GM08714 (cell line): ENCODE data around the gene UBL5.

Experiments
- H3K4me3 ChIP-seq: fragments of 200-500 bp; sonication (Bioruptor generic); 2 replicates; pipeline ENCODE4 v1.5.1; 2014; ENCODE audit warnings: mild to moderate bottlenecking, low read length, inconsistent platforms
- ZNF274 ChIP-seq: IDR thresholded peaks from 2 replicates; pipeline ENCODE4 v1.6.1; 2012; ENCODE audit warnings: mild to moderate bottlenecking, low read depth, low read length

The UBL5 gene

GRCh38 chr19:9796113-9796773 lies 31.5 kb upstream of the UBL5 start:
- H3K4me3 ChIP-seq: no peak overlapping the region
- TF ChIP-seq ZNF274: no peak

DNA sequence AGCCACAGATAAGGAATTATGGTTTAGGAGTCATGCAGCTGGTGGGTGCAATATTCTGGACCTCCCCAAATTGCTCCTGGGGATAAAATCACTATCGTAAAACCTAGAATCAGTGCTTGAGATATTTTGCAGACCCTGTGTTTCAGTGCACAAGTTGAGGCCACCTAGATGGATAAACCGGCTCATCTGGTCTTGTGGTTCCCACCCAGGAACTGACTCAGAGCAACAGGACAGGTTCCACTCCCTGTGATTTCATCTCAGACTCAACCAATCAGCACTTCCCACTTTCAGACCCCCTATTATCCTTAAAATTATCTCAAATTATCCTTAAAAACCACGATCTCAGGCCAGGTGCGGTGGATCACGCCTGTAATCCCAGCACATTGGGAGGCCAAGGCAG lies 29.8 kb upstream of the UBL5 start:
- H3K4me3 ChIP-seq: no peak overlapping the region
- TF ChIP-seq ZNF274: no peak

DNA sequence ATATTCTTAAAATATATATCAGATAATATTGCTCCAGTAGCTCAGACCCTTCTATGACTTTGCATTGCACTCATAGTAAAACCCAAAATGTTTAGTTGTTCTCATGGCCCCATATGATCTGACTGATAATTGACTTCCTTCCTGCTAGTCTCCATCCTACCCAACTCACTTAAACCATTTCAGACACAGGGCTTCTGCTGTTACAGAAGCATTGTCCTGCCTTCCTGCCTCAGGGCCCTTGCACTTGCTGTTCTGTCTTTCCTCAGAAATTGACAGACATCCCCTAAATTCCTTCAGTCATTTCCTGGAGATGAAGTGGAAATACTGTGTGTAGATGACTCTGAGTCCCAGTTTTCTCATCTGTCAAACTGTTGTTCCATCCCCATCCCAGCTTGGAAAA lies 28.6 kb upstream of the UBL5 start:
- TF ChIP-seq ZNF274: no peak
- H3K4me3 ChIP-seq: no peak overlapping the region

GRCh38 chr19:9801976-9802375 lies 25.7 kb upstream of the UBL5 start:
- no peak overlapping the region for H3K4me3 ChIP-seq
- TF ChIP-seq ZNF274: no peak

- TF ChIP-seq ZNF274: no peak
- H3K4me3 ChIP-seq: no peak overlapping the region
These were observed 20.9 kb upstream of the UBL5 start for GRCh38 chr19:9806803-9807202.

DNA sequence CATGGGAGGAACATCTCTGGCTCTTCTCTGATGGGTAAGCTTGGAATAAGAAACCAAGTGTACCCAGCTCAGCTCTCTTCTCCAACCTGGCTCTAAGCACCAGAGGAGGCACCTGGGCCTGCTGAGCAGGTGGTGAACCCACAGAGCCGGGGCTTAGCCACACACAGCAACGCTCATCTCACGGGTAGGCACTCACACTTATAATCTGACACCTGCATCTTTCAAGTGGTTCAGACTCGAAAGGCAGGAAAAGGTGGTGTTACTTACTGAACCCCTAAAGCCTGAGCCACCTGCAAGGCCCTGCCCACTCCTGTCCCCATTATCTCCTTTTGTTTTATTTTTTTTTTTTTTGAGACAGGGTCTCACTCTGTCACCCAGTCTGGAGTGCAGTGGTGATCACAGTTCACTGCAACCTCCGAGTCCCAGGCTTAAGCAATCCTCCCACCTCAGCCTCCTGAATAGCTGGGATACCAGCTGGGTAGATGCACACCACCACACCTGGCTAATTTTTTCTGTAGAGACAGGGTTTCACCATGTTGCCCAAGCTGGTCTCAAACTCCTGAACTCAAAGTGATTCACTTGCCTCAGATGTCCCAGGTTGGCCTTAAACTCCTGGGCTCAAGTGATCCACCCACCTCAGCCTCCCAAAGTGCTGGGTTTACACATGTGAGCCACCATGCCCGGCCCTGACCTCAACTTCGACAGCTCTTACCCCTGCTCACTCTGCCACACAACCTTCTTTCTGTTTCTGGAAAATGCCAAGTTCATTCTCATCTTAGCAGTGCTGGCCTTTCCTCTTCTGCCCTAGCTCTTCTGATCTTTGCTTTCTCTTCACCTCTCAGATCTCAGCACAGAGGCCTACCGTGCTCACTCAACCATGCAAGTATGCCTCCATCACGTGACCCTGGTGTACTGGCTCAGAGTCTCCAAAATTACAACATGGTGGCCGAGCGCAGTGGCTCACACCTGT lies 18.6 kb upstream of the UBL5 start:
- no peak overlapping the region for H3K4me3 ChIP-seq
- no peak for TF ChIP-seq ZNF274

- TF ChIP-seq ZNF274: no peak
- H3K4me3 ChIP-seq: no peak overlapping the region
These were observed 16.6 kb upstream of the UBL5 start for GRCh38 chr19:9811139-9811538.

DNA sequence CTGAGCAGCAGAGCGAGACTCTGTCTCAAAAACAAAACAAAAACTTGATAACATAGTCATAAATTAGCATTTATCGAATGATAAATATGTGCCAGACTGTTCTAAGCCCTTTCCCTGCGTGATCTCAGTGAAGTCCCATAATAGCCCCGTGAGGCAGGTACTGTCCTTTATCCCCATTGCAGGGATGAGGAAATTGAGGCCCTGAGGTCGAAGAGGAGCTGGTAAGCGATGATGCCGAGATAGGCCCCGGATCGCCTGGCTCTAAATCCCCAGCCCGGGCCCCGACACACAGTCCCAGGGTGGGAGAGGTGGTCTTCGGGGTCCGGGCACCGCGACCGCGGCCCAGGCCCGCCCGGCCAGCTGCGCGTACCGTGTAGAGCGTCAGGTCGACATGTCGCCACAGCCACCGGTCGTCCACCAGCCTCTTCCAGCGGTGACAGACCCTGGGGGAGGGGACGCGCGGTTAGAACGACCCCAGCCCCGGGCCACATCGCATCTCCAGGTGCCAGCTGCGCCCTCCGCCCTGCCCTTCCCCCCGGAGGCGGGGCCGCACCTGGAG lies 9.5 kb upstream of the UBL5 start:
- H3K4me3 ChIP-seq: peak overlapping the region; percentile 85
- TF ChIP-seq ZNF274: no peak

- TF ChIP-seq ZNF274: no peak
- H3K4me3 ChIP-seq: peak within 1 kb of the TSS; percentile 85
These were observed 8.8 kb upstream of the UBL5 start, which contains the start of gene FBXL12 for GRCh38 chr19:9818734-9819595. Gene FBXL12, minus strand, starts transcription at chr19:9819079. Its CDS starts 266 bp downstream, at chr19:9818813.

DNA sequence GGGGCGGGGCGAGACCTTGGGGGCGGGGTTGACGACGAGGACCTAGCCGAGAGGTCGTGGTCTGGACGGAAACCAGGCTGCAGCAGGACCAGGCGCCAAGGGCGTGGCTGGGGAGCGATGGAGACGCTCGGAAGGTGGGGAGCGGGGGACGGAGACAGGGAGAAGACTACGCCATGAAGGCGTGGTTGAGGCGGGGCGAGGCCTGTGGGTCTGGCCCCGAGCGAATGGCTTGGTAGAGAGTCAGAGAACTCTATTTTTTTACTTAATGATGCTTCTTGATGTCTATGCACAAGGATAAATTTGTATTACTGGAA lies 8.2 kb upstream of the UBL5 start:
- TF ChIP-seq ZNF274: no peak
- H3K4me3 ChIP-seq: peak overlapping the region; percentile 43; the same call in 1 of the 2 replicates

GRCh38 chr19:9820034-9820433 lies 7.7 kb upstream of the UBL5 start:
- peak overlapping the region; percentile 43; the same call in 1 of the 2 replicates for H3K4me3 ChIP-seq

- TF ChIP-seq ZNF274: no peak
- no peak overlapping the region for H3K4me3 ChIP-seq
These were observed 3.9 kb upstream of the UBL5 start for GRCh38 chr19:9823816-9824215.

DNA sequence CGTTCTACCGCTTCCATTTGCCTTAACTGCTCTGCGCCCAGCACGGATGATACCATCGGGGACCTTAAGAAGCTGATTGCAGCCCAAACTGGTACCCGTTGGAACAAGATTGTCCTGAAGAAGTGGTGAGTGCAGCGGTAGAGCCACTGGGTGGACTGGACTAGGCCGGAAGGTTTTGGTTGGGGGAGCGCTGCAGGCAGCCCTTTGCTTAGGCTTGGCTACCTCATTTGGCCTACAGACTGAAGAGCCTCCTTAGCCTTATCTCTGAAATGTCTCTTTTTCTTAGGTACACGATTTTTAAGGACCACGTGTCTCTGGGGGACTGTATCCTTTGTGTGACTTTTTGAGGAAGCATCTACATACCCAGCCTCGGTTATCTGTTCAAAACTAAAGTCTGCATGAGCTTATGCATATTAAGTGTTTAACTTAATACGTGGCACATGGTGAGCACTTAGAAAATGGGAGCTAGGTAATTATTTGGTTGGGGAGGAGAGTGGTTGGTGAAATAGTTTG lies 889 bp downstream of the UBL5 start:
- H3K4me3 ChIP-seq: peak overlapping the region; percentile 84
- no peak for TF ChIP-seq ZNF274

- peak overlapping the region; percentile 62; the same call in 1 of the 2 replicates for H3K4me3 ChIP-seq
- TF ChIP-seq ZNF274: no peak
These were observed 6.6 kb downstream of the UBL5 start for GRCh38 chr19:9834307-9834725.
